Endodermal cell (in vitro differentiated cells): ENCODE data around the gene SELENOI. TPM values are rescaled to one million over a fixed set of nuclear protein-coding genes. Genes with fewer than 3 reads are reported as not detected.

Experiments
- DNase-seq: peaks from one replicate; pipeline ENCODE4 v3.0.0-alpha.2; 2017
- H3K27ac ChIP-seq: 2 replicates; pipeline ENCODE4 v1.5.1; 2013; ENCODE audit warnings: mild to moderate bottlenecking, low read depth, low read length, moderate library complexity
- H3K27me3 ChIP-seq: 2 replicates; pipeline ENCODE4 v1.6.1; 2013; ENCODE audit warnings: mild to moderate bottlenecking, low read length, moderate library complexity; ENCODE audit not compliant: insufficient read depth, control insufficient read depth, poor library complexity, severe bottlenecking
- H3K36me3 ChIP-seq: 2 replicates; pipeline ENCODE4 v1.7.0; 2013; ENCODE audit warnings: mild to moderate bottlenecking, low read length, moderate library complexity; ENCODE audit not compliant: control insufficient read depth, insufficient read depth
- H3K4me1 ChIP-seq: one replicate; pipeline ENCODE4 v1.7.0; 2013; ENCODE audit warnings: low read length; ENCODE audit not compliant: control insufficient read depth, insufficient read depth
- H3K4me3 ChIP-seq: 2 replicates; pipeline ENCODE4 v1.5.1; 2013; ENCODE audit warnings: mild to moderate bottlenecking, low read length, moderate library complexity
- H3K9ac ChIP-seq: 2 replicates; pipeline ENCODE4 v1.6.1; 2013; ENCODE audit warnings: mild to moderate bottlenecking, low read length, moderate library complexity; ENCODE audit not compliant: poor library complexity, severe bottlenecking; ENCODE audit errors: extremely low read depth
- H3K9me3 ChIP-seq: 2 replicates; pipeline ENCODE4 v1.6.1; 2013; ENCODE audit warnings: mild to moderate bottlenecking, low read length, moderate library complexity; ENCODE audit not compliant: control insufficient read depth
- H3K27ac Mint-ChIP-seq: 2 replicates; pipeline ENCODE4 v1.8.0; 2020; ENCODE audit warnings: mixed read lengths
- H3K27me3 Mint-ChIP-seq: 2 replicates; pipeline ENCODE4 v1.8.0; 2021; ENCODE audit warnings: mild to moderate bottlenecking, mixed read lengths; ENCODE audit not compliant: insufficient read depth
- H3K36me3 Mint-ChIP-seq: 2 replicates; pipeline ENCODE4 v1.8.0; 2020; ENCODE audit warnings: low read depth, mixed read lengths
- H3K4me1 Mint-ChIP-seq: 2 replicates; pipeline ENCODE4 v1.8.0; 2020; ENCODE audit warnings: mixed read lengths
- H3K4me3 Mint-ChIP-seq: 2 replicates; pipeline ENCODE4 v1.8.0; 2020; ENCODE audit warnings: mild to moderate bottlenecking, moderate library complexity, mixed read lengths
- H3K9me3 Mint-ChIP-seq: 2 replicates; pipeline ENCODE4 v1.8.0; 2020; ENCODE audit warnings: mild to moderate bottlenecking, mixed read lengths
- WGBS, 2 experiments: methylation state at CpG; one replicate each; pipeline versions ENCODE4 v1.1.5 to v1.1.7; 2013; ENCODE audit warnings: missing lambda C conversion rate in 2 of 2, mixed read lengths in 1 of 2; ENCODE audit not compliant: insufficient coverage in 1 of 2, insufficient read length in 1 of 2; 5-methylcytosine and 5-hydroxymethylcytosine counted together
- total RNA-seq, 2 donors: library from RNA; stranded (reverse); fragmentation: NEBNext Ultra II Directional in 1 of 2; extraction: Animal tissue kit (Norgen Biotek cat#: 25700) in 1 of 2; gene quantifications; 2 replicates in 1 of 2; 3 replicates in 1 of 2; pipeline ENCODE4 v1.2.1, GENCODE V29; 2021
- TF ChIP-seq, protein P1 (sequence below): fragments of 200-600 bp; sonication (generic); conservative IDR thresholded peaks from 2 replicates; pipeline ENCODE4 v1.5.0; 2021; ENCODE audit warnings: antibody characterized with exemption, mild to moderate bottlenecking

SELENOI gene
- total RNA-seq, 2 donors from 2014 or later, result 59.3 to 77.1 TPM

DNA sequence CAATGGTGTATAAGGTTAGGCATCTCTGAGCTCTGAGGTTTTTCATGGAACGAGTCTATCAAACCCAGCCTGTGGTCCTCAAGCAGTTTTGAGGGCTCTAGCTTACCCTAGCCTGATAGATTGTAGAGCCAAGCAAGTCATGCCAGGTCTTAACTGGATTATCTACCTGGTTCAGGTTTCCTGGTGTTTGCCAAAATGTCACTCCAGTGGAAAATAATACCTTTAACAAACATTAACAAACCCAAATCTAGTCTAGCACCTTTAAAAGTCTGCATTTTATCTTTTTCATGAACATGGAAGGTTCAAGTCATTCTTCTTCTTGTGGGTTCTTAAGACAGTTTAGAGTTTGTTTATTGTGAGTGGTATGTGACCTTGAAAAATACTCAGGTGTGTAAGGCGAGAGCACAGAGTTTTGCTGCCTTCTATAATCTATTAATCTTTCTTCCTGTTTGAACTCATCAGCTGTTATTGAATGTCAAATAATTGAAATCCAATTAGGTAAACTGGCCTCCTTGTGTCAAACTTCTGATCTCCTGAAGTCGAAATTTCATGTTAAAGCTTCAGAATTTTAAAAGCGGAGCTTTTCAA lies 14.0 kb downstream of the SELENOI start:
- peak overlapping the region; percentile 91 for H3K27ac Mint-ChIP-seq
- TF ChIP-seq, protein P1, sequence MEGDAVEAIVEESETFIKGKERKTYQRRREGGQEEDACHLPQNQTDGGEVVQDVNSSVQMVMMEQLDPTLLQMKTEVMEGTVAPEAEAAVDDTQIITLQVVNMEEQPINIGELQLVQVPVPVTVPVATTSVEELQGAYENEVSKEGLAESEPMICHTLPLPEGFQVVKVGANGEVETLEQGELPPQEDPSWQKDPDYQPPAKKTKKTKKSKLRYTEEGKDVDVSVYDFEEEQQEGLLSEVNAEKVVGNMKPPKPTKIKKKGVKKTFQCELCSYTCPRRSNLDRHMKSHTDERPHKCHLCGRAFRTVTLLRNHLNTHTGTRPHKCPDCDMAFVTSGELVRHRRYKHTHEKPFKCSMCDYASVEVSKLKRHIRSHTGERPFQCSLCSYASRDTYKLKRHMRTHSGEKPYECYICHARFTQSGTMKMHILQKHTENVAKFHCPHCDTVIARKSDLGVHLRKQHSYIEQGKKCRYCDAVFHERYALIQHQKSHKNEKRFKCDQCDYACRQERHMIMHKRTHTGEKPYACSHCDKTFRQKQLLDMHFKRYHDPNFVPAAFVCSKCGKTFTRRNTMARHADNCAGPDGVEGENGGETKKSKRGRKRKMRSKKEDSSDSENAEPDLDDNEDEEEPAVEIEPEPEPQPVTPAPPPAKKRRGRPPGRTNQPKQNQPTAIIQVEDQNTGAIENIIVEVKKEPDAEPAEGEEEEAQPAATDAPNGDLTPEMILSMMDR, result no peak
- H3K9ac ChIP-seq, result no peak overlapping the region
- no peak overlapping the region for H3K4me3 Mint-ChIP-seq
- H3K9me3 Mint-ChIP-seq, result no peaks in the 10 kb centered on the region
- peaks cover 12% of the 10 kb centered on the region for H3K36me3 Mint-ChIP-seq
- 84% methylated on average over 3 to 4 of the region's 4 CpGs for WGBS, 2 experiments
- no peak for DNase-seq
- no peak overlapping the region for H3K27ac ChIP-seq
- H3K4me1 ChIP-seq, result peaks cover 8% of the 10 kb centered on the region
- H3K4me1 Mint-ChIP-seq, result peaks cover 46% of the 10 kb centered on the region
- H3K36me3 ChIP-seq, result peaks cover 9% of the 10 kb centered on the region
- H3K4me3 ChIP-seq, result peak overlapping the region; percentile 3
- no peaks in the 10 kb centered on the region for H3K27me3 ChIP-seq
- no peaks in the 10 kb centered on the region for H3K9me3 ChIP-seq
- no peaks in the 10 kb centered on the region for H3K27me3 Mint-ChIP-seq

DNA sequence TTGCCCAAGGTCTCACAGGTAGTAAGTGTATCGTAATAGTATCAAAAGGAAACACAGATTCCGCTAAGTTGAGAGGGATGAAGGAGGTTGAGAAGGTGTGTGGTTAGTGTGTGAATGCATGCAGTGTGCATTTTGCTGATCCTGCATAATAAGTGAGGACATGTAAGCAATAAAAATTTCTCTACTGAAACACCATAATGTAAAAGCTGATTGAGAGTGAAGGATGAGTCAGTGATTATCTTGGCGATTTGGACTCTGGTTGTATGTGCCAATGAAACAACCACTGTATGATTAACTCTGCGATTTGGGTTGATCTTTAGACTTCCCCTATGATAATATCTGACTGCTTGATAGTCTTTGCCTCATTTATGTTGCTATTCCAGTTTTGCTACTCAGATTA lies 17.4 kb downstream of the SELENOI start:
- 95 to 96% methylated on average over 4 of the region's 4 CpGs for WGBS, 2 experiments
- Mint-ChIP-seq H3K27me3 (no peaks in the 10 kb centered on the region), H3K4me3 (no peak overlapping the region), H3K4me1 (peaks cover 29% of the 10 kb centered on the region), H3K9me3 (no peaks in the 10 kb centered on the region), H3K27ac (no peak overlapping the region), H3K36me3 (peaks cover 31% of the 10 kb centered on the region)
- DNase-seq, result no peak
- H3K4me3 ChIP-seq, result no peak overlapping the region
- no peaks in the 10 kb centered on the region for H3K9me3 ChIP-seq
- TF ChIP-seq, protein P1, result no peak
- H3K36me3 ChIP-seq, result peaks cover 30% of the 10 kb centered on the region
- H3K27me3 ChIP-seq, result no peaks in the 10 kb centered on the region
- H3K9ac ChIP-seq, result no peak overlapping the region
- H3K27ac ChIP-seq, result no peak overlapping the region
- H3K4me1 ChIP-seq, result peaks cover 9% of the 10 kb centered on the region

DNA sequence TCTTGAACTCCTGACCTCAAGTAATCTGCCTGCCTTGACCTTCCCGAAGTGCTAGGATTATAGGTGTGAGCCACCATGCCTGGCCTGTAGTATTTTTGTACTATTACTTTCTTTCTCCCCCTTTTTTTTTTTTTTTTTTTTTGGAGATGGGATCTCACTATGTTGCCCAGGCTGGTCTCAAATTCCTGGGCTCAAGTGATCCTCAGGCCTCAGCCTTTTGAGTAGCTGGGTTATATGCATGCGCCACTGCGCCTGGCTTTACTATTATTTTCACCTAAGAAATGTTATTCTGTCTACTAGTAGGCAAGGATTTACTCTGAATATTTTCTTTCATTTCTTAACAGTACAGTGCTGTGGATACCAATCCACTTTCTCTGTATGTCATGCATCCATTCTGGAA lies 18.0 kb downstream of the SELENOI start:
- H3K27ac ChIP-seq, result no peak overlapping the region
- Mint-ChIP-seq H3K4me3 (no peak overlapping the region), H3K4me1 (peaks cover 28% of the 10 kb centered on the region), H3K36me3 (peaks cover 36% of the 10 kb centered on the region), H3K9me3 (no peaks in the 10 kb centered on the region), H3K27me3 (no peaks in the 10 kb centered on the region), H3K27ac (no peak overlapping the region)
- no peaks in the 10 kb centered on the region for H3K27me3 ChIP-seq
- no peaks in the 10 kb centered on the region for H3K9me3 ChIP-seq
- 81 to 100% methylated on average over 1 to 3 of the region's 3 CpGs for WGBS, 2 experiments
- H3K36me3 ChIP-seq, result peaks cover 32% of the 10 kb centered on the region
- TF ChIP-seq, protein P1, result no peak
- DNase-seq, result no peak
- H3K4me1 ChIP-seq, result peaks cover 12% of the 10 kb centered on the region
- no peak overlapping the region for H3K4me3 ChIP-seq
- no peak overlapping the region for H3K9ac ChIP-seq
